Panc1 (cell line): ENCODE results near the gene LYSMD4.

Source experiments
- POLR2AphosphoS5 ChIP-seq: IDR thresholded peaks from 2 replicates; pipeline ENCODE4 v1.6.1; 2012; ENCODE audit warnings: mild to moderate bottlenecking, low read depth, low read length, moderate library complexity
- TF ChIP-seq, protein P1 (sequence below): fragments of 450-650 bp; IDR thresholded peaks from 2 replicates; pipeline ENCODE4 v1.5.1; 2017; ENCODE audit warnings: mild to moderate bottlenecking

DNA sequence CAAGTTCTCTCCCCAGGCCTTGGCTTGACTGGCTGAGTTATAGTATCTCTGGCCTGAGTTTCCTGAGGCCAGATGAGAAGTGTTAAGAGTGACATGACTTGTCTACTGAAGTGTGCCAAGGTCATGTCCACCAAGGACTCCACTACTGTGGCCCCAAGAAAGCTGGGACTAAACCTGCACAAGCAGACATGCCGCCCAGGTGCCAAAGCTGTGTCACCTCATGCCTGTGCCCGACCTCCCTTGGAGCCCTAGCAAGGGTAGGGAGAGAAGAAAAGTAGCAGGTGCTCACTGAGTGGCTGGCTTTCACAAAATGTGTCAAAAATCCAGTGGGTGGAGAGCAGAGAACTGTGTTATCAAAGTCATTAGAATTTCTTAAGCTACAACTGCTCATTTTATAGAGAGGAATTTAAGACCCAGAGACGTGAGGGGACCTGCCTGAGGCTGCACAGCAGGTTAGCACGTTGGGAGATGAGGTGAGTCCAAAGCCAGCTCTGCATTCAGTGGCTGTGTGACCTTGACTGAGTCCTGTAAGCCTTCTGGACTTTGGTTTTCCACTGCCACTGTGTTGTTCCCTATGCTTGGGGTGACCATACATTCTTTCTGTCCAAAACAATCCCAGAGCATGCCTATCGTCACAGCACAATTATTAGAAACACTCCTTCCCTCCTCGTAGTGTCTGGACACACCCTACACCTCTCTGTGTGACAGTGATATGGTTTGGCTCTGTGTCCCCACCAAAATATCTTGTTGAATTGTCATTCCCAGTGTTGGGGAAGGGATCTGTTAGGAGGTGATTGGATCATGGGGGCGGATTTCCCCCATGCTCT, 5.0 kb upstream of the LYSMD4 start:
- TF ChIP-seq, protein P1, sequence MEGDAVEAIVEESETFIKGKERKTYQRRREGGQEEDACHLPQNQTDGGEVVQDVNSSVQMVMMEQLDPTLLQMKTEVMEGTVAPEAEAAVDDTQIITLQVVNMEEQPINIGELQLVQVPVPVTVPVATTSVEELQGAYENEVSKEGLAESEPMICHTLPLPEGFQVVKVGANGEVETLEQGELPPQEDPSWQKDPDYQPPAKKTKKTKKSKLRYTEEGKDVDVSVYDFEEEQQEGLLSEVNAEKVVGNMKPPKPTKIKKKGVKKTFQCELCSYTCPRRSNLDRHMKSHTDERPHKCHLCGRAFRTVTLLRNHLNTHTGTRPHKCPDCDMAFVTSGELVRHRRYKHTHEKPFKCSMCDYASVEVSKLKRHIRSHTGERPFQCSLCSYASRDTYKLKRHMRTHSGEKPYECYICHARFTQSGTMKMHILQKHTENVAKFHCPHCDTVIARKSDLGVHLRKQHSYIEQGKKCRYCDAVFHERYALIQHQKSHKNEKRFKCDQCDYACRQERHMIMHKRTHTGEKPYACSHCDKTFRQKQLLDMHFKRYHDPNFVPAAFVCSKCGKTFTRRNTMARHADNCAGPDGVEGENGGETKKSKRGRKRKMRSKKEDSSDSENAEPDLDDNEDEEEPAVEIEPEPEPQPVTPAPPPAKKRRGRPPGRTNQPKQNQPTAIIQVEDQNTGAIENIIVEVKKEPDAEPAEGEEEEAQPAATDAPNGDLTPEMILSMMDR, result no peak
- TF ChIP-seq POLR2AphosphoS5, result no peak
